HepG2 (cell line): Measurements from ENCODE around the gene TRPT1. TPM values are rescaled to one million over a fixed set of nuclear protein-coding genes. Genes with fewer than 3 reads are reported as not detected.

ENCODE experiments used
- HOXA7 ChIP-seq: sonication (generic); formaldehyde crosslinking; IDR thresholded peaks from 2 replicates; pipeline ENCODE4 v1.8.1; 2022; ENCODE audit warnings: mild to moderate bottlenecking, missing genetic modification reagents, moderate library complexity
- RXRA ChIP-seq: sonication (generic); formaldehyde crosslinking; IDR thresholded peaks from 2 replicates; pipeline ENCODE4 v1.5.1; 2020; ENCODE audit warnings: missing genetic modification reagents
- SAFB2 ChIP-seq: sonication (generic); formaldehyde crosslinking; IDR thresholded peaks from 2 replicates; pipeline ENCODE4 v1.5.1; 2020; ENCODE audit warnings: missing genetic modification reagents, low read depth, mild to moderate bottlenecking, borderline replicate concordance
- SP2 ChIP-seq: sonication (generic); formaldehyde crosslinking; IDR thresholded peaks from 2 replicates; pipeline ENCODE4 v1.5.1; 2020; ENCODE audit warnings: mild to moderate bottlenecking, missing genetic modification reagents
- ZBTB21 ChIP-seq: sonication (generic); formaldehyde crosslinking; IDR thresholded peaks from 2 replicates; pipeline ENCODE4 v1.4.0; 2020; ENCODE audit warnings: missing genetic modification reagents
- ZC3H13 ChIP-seq: sonication (generic); formaldehyde crosslinking; IDR thresholded peaks from 2 replicates; pipeline ENCODE4 v1.8.1; 2023; ENCODE audit warnings: mild to moderate bottlenecking, missing genetic modification reagents, moderate library complexity
- ZNF747 ChIP-seq: sonication (generic); formaldehyde crosslinking; IDR thresholded peaks from 2 replicates; pipeline ENCODE4 v1.8.1; 2023; ENCODE audit warnings: missing genetic modification reagents, mild to moderate bottlenecking, borderline replicate concordance
- polyA plus RNA-seq, 8 experiments: library from polyadenylated mRNA; depleted of rRNA in 3 of 8; stranded (reverse) in 7 of 8; unstranded in 1 of 8; fragments of >200 nt; fragmentation: Illumina TruSeq in 4 of 8; extraction: Trizol in 4 of 8; gene quantifications; 2 replicates each; pipeline versions ENCODE4 v1.2.1 to v1.2.3, GENCODE V29; 2011 to 2016; ENCODE audit warnings: low read depth in 4 of 8, missing spikeins in 1 of 8, mixed read lengths in 1 of 8; ENCODE audit not compliant: insufficient read depth in 1 of 8
- total RNA-seq, 5 experiments: library from RNA; depleted of rRNA; stranded (reverse); fragments of >200 nt; fragmentation: Illumina TruSeq; extraction: Trizol; gene quantifications; 2 replicates each; pipeline ENCODE4 v1.2.3, GENCODE V29; 2016; ENCODE audit warnings: low read depth in 1 of 5
- TF ChIP-seq, protein P1 (sequence below): sonication (generic); formaldehyde crosslinking; IDR thresholded peaks from 2 replicates; pipeline ENCODE4 v1.5.0; 2020; ENCODE audit warnings: missing genetic modification reagents
- TF ChIP-seq, protein P2 (sequence below): sonication (generic); formaldehyde crosslinking; IDR thresholded peaks from 2 replicates; pipeline ENCODE4 v1.4.0; 2020; ENCODE audit warnings: mild to moderate bottlenecking, missing genetic modification reagents
- TF ChIP-seq, protein P3 (sequence below): IDR thresholded peaks from 2 replicates; pipeline ENCODE4 v1.6.1; 2018; ENCODE audit warnings: missing genetic modification reagents, mild to moderate bottlenecking, missing compliant biosample characterization
- TF ChIP-seq, protein P4 (sequence below): sonication (generic); formaldehyde crosslinking; IDR thresholded peaks from 2 replicates; pipeline ENCODE4 v1.4.0; 2020; ENCODE audit warnings: missing genetic modification reagents, borderline replicate concordance

TRPT1 gene
- total and polyA plus RNA-seq, 2 of the 13 experiments (the other 11 are each of a cell fraction or from before 2014, with no cell fraction given) = 24.8 to 40.7 TPM

DNA sequence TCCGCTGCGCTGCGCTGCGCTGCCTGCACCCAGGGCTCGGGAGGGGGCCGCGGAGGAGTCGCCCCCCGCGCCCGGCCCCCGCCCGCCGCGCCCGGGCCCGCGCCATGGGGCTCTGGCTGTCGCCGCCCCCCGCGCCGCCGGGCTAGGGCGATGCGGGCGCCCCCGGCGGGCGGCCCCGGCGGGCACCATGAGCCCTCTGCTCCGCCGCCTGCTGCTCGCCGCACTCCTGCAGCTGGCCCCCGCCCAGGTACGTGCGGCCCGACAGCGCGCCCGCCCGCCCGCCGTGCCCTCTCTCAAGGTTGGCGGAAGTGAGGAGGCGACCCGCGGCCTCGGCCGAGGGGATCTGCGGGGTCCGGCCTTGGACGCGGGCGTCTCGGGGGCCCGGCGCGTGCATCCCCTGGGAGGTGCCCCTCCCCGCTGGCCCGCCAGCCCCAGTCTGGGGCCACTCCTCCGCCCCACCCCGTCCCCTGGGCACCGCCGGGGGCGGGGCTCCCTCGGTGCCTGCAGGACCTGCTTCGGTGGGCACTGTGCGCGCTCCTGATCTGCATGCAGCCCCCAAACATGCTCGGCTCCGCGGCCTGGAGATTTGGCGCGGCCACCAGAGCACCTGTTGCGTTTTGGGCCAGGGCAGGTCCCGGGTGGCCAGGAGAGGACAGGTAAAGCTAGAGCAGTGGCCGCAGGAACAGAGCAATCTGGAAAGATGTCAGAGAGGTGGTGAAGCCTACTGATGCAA lies 8.8 kb upstream of the TRPT1 start (continued):
- TF ChIP-seq RXRA (CRISPR knock-in tag) (no peak), ZBTB21 (CRISPR knock-in tag) (no peak), ZNF747 (CRISPR knock-in tag) (0 out of 2 replicates have a peak, but pooled peaks have one; percentile 52), SAFB2 (CRISPR knock-in tag) (no peak), SP2 (CRISPR knock-in tag) (no peak), HOXA7 (CRISPR knock-in tag) (no peak), ZC3H13 (CRISPR knock-in tag) (0 out of 2 replicates have a peak, but pooled peaks have one; percentile 26)
- TF ChIP-seq, protein P1, sequence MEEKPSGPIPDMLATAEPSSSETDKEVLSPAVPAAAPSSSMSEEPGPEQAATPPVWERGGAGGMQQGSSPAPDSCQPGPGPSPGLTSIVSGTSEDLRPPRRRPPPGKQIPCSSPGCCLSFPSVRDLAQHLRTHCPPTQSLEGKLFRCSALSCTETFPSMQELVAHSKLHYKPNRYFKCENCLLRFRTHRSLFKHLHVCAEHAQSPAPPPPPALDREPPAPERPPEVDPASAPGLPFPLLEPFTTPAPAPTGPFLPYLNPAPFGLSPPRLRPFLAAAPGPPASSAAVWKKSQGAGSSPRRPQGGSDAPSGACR = 0 out of 2 replicates have a peak, but pooled peaks have one; percentile 45
- TF ChIP-seq, protein P2, sequence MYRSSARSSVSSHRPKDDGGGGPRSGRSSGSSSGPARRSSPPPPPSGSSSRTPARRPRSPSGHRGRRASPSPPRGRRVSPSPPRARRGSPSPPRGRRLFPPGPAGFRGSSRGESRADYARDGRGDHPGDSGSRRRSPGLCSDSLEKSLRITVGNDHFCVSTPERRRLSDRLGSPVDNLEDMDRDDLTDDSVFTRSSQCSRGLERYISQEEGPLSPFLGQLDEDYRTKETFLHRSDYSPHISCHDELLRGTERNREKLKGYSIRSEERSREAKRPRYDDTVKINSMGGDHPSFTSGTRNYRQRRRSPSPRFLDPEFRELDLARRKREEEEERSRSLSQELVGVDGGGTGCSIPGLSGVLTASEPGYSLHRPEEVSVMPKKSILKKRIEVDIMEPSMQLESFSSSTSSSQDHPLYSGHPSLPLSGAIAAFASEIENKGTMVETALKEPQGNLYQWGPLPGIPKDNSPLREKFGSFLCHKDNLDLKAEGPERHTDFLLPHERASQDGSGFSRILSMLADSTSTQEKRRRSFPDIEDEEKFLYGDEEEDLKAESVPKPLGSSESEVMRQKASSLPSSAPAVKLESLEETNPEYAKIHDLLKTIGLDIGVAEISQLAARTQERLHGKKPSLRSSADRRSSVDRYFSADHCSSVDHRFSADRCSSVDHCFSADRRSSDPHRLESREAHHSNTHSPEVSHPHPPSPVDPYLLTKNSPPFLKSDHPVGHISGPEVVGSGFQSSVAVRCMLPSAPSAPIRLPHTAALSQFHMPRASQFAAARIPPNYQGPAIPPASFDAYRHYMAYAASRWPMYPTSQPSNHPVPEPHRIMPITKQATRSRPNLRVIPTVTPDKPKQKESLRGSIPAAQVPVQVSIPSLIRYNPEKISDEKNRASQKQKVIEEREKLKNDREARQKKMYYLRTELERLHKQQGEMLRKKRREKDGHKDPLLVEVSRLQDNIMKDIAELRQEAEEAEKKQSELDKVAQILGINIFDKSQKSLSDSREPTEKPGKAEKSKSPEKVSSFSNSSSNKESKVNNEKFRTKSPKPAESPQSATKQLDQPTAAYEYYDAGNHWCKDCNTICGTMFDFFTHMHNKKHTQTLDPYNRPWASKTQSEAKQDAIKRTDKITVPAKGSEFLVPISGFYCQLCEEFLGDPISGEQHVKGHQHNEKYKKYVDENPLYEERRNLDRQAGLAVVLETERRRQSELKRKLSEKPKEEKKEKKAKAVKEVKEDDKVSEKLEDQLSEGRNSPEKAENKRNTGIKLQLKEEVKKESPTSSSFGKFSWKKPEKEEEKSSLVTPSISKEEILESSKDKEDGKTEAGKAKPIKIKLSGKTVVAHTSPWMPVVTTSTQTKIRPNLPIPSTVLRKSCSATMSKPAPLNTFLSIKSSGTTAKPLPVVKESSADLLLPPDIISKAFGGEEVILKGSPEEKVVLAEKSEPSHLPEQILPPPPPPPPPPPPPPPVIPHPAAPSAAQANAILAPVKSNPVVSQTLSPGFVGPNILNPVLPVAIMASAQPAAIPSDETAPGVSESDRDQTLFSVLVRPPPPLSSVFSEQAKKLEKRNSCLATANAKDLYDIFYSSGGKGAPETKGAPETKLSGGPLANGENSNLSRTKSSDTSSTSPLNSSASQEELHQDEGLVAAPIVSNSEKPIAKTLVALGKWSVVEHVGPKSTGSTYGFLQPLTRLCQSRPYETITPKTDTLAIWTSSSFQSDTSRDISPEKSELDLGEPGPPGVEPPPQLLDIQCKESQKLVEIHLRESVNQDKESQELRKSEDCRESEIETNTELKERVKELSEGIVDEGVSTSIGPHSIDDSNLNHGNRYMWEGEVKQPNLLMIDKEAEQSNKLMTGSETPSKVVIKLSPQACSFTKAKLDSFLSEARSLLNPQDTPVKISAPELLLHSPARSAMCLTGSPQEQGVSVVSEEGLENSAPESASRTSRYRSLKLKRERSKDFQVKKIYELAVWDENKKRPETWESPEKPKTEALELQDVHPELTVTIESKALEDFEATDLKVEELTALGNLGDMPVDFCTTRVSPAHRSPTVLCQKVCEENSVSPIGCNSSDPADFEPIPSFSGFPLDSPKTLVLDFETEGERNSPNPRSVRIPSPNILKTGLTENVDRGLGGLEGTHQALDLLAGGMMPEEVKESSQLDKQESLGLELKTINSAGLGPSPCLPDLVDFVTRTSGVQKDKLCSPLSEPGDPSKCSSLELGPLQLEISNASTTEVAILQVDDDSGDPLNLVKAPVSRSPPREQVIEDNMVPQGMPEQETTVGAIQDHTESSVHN = no peak
- TF ChIP-seq, protein P3, sequence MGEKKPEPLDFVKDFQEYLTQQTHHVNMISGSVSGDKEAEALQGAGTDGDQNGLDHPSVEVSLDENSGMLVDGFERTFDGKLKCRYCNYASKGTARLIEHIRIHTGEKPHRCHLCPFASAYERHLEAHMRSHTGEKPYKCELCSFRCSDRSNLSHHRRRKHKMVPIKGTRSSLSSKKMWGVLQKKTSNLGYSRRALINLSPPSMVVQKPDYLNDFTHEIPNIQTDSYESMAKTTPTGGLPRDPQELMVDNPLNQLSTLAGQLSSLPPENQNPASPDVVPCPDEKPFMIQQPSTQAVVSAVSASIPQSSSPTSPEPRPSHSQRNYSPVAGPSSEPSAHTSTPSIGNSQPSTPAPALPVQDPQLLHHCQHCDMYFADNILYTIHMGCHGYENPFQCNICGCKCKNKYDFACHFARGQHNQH (CRISPR knock-in tag) = no peak
- TF ChIP-seq, protein P4, sequence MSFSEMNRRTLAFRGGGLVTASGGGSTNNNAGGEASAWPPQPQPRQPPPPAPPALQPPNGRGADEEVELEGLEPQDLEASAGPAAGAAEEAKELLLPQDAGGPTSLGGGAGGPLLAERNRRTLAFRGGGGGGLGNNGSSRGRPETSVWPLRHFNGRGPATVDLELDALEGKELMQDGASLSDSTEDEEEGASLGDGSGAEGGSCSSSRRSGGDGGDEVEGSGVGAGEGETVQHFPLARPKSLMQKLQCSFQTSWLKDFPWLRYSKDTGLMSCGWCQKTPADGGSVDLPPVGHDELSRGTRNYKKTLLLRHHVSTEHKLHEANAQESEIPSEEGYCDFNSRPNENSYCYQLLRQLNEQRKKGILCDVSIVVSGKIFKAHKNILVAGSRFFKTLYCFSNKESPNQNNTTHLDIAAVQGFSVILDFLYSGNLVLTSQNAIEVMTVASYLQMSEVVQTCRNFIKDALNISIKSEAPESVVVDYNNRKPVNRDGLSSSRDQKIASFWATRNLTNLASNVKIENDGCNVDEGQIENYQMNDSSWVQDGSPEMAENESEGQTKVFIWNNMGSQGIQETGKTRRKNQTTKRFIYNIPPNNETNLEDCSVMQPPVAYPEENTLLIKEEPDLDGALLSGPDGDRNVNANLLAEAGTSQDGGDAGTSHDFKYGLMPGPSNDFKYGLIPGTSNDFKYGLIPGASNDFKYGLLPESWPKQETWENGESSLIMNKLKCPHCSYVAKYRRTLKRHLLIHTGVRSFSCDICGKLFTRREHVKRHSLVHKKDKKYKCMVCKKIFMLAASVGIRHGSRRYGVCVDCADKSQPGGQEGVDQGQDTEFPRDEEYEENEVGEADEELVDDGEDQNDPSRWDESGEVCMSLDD (CRISPR knock-in tag) = no peak
